SK-N-SH (cell line): ENCODE measurements around the gene ANKRD11.

Experiments used
- EZH2phosphoT487 ChIP-seq: fragments of 200-600 bp; sonication (generic); IDR thresholded peaks from 2 replicates; pipeline ENCODE4 v1.6.1; 2017; ENCODE audit warnings: low read depth, mixed run types, mild to moderate bottlenecking, antibody characterized with exemption, moderate library complexity, borderline replicate concordance
- POLR2AphosphoS5 ChIP-seq: IDR thresholded peaks from 2 replicates; pipeline ENCODE4 v1.6.1; 2012; ENCODE audit warnings: low read depth, low read length
- TAF1 ChIP-seq: IDR thresholded peaks from 2 replicates; pipeline ENCODE4 v1.6.1; 2012; ENCODE audit warnings: low read depth, mild to moderate bottlenecking, low read length, moderate library complexity, borderline replicate concordance
- TF ChIP-seq, protein P1 (sequence below): fragments of 200-600 bp; sonication (generic); IDR thresholded peaks from 2 replicates; pipeline ENCODE4 v1.6.1; 2017; ENCODE audit warnings: antibody characterized with exemption, mild to moderate bottlenecking, moderate library complexity
- TF ChIP-seq, protein P2 (sequence below): IDR thresholded peaks from 2 replicates; pipeline ENCODE4 v1.6.1; 2012; ENCODE audit warnings: mild to moderate bottlenecking, low read depth, low read length, moderate library complexity
- TF ChIP-seq, protein P3 (sequence below): IDR thresholded peaks from 2 replicates; pipeline ENCODE4 v1.4.0; 2012; ENCODE audit warnings: low read depth, borderline replicate concordance

DNA sequence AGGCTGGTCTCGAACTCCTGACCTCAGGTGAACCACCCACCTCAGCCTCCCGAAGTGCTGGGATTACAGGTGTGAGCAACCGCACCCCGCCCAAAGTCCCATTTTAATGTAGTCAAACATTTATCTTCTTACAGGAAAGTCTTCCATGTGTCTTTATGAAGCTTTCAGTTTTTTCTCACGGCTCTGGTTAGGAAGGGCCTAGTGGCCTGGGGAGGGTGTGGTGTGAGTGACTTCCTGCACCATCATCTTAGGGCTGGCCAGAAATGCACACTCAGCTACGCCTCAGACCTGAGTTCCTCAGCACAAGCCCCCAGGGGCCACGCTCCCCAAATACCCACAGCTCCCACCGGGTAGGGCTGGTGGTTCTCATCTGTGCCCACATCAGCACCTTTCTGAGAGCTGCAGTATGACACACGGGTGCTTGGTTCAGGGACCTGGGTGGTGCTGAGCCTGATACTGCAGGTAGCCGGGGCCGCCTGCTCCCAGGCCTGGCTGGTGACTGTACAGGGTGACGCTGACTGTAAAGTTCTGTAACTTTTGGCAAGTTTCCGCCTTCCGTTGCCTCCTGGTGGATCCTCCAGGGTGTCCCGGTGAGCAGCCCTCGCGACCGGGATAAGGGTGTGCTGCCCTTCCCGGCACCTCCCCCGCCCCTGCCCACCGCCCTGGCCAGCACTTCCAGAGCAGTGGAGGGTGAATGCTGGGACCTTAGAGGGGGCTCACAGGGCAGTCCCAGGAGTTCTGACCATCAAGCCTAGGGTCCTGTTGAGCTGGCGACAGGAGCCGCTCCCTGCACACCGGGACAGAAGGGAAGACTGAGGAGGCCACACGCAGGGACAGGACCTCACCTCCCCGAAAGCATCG, 220.3 kb downstream of the ANKRD11 start:
- TF ChIP-seq EZH2phosphoT487 (no peak), TAF1 (no peak), POLR2AphosphoS5 (no peak)
- TF ChIP-seq, protein P1, sequence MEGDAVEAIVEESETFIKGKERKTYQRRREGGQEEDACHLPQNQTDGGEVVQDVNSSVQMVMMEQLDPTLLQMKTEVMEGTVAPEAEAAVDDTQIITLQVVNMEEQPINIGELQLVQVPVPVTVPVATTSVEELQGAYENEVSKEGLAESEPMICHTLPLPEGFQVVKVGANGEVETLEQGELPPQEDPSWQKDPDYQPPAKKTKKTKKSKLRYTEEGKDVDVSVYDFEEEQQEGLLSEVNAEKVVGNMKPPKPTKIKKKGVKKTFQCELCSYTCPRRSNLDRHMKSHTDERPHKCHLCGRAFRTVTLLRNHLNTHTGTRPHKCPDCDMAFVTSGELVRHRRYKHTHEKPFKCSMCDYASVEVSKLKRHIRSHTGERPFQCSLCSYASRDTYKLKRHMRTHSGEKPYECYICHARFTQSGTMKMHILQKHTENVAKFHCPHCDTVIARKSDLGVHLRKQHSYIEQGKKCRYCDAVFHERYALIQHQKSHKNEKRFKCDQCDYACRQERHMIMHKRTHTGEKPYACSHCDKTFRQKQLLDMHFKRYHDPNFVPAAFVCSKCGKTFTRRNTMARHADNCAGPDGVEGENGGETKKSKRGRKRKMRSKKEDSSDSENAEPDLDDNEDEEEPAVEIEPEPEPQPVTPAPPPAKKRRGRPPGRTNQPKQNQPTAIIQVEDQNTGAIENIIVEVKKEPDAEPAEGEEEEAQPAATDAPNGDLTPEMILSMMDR = no peak
- TF ChIP-seq, protein P2, sequence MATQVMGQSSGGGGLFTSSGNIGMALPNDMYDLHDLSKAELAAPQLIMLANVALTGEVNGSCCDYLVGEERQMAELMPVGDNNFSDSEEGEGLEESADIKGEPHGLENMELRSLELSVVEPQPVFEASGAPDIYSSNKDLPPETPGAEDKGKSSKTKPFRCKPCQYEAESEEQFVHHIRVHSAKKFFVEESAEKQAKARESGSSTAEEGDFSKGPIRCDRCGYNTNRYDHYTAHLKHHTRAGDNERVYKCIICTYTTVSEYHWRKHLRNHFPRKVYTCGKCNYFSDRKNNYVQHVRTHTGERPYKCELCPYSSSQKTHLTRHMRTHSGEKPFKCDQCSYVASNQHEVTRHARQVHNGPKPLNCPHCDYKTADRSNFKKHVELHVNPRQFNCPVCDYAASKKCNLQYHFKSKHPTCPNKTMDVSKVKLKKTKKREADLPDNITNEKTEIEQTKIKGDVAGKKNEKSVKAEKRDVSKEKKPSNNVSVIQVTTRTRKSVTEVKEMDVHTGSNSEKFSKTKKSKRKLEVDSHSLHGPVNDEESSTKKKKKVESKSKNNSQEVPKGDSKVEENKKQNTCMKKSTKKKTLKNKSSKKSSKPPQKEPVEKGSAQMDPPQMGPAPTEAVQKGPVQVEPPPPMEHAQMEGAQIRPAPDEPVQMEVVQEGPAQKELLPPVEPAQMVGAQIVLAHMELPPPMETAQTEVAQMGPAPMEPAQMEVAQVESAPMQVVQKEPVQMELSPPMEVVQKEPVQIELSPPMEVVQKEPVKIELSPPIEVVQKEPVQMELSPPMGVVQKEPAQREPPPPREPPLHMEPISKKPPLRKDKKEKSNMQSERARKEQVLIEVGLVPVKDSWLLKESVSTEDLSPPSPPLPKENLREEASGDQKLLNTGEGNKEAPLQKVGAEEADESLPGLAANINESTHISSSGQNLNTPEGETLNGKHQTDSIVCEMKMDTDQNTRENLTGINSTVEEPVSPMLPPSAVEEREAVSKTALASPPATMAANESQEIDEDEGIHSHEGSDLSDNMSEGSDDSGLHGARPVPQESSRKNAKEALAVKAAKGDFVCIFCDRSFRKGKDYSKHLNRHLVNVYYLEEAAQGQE = no peak
- TF ChIP-seq, protein P3, sequence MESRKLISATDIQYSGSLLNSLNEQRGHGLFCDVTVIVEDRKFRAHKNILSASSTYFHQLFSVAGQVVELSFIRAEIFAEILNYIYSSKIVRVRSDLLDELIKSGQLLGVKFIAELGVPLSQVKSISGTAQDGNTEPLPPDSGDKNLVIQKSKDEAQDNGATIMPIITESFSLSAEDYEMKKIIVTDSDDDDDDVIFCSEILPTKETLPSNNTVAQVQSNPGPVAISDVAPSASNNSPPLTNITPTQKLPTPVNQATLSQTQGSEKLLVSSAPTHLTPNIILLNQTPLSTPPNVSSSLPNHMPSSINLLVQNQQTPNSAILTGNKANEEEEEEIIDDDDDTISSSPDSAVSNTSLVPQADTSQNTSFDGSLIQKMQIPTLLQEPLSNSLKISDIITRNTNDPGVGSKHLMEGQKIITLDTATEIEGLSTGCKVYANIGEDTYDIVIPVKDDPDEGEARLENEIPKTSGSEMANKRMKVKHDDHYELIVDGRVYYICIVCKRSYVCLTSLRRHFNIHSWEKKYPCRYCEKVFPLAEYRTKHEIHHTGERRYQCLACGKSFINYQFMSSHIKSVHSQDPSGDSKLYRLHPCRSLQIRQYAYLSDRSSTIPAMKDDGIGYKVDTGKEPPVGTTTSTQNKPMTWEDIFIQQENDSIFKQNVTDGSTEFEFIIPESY = no peak
